ENCODE results near the gene RABGAP1L. TPM values are rescaled to one million over a fixed set of nuclear protein-coding genes. Genes with fewer than 3 reads are reported as not detected.

Gene RABGAP1L
- total and polyA plus RNA-seq, 2 donors (not counting 3 experiments of a cell fraction or from before 2014, with no cell fraction given): 6.4 to 22.2 TPM

DNA sequence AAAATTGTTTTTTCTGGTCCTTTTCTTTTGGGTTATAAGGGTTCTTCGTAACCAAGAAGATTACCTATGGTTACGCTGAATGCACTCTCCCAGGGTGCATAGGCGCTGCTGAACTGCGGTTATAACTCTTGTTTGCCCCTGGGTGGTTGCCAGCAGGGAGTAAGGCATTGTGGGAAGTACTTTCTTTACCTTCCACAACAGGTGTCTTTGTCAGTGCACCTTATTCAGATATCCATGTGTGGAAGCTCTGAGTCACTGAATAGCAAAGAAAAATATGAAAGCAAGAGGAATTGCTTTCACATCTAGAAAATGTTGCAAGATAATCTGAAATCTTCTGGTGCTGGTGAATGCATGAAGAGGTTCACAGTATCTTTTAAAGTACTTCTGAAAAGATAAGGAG, 716.0 kb downstream of the RABGAP1L start:
- ChIA-PET CTCF (interaction anchor here (1.4 kb wide), 1 partner anchor 57 kb away, joined by 3 read pairs; no protein-coding TSS in a partner anchor), POLR2A (no interaction called here)
- TF ChIP-seq POLR2A (IDR thresholded peaks at IDR 0.05; ENCODE audit: low read depth, low read length) (no peak), MYC (IDR thresholded peaks at IDR 0.05; ENCODE audit: low read depth, low read length) (no peak), JUN (IDR thresholded peaks at IDR 0.05; ENCODE audit: borderline replicate concordance, insufficient read depth, insufficient read length, low read depth) (no peak), EZH2 (IDR thresholded peaks at IDR 0.05; ENCODE audit: borderline replicate concordance, low read depth, low read length, severe bottlenecking) (no peak), POLR2AphosphoS5 (IDR thresholded peaks at IDR 0.05; ENCODE audit: insufficient read depth, low read depth, low read length) (no peak), GATA2 (IDR thresholded peaks at IDR 0.05; ENCODE audit: insufficient read depth, insufficient read length, low read depth, low read length) (no peak), FOS (IDR thresholded peaks at IDR 0.05; ENCODE audit: borderline replicate concordance, insufficient read depth, low read length) (no peak)
- TF ChIP-seq, protein P1, sequence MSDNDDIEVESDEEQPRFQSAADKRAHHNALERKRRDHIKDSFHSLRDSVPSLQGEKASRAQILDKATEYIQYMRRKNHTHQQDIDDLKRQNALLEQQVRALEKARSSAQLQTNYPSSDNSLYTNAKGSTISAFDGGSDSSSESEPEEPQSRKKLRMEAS (IDR thresholded peaks at IDR 0.05; ENCODE audit: insufficient read depth, insufficient read length): no peak
- TF ChIP-seq, protein P2, sequence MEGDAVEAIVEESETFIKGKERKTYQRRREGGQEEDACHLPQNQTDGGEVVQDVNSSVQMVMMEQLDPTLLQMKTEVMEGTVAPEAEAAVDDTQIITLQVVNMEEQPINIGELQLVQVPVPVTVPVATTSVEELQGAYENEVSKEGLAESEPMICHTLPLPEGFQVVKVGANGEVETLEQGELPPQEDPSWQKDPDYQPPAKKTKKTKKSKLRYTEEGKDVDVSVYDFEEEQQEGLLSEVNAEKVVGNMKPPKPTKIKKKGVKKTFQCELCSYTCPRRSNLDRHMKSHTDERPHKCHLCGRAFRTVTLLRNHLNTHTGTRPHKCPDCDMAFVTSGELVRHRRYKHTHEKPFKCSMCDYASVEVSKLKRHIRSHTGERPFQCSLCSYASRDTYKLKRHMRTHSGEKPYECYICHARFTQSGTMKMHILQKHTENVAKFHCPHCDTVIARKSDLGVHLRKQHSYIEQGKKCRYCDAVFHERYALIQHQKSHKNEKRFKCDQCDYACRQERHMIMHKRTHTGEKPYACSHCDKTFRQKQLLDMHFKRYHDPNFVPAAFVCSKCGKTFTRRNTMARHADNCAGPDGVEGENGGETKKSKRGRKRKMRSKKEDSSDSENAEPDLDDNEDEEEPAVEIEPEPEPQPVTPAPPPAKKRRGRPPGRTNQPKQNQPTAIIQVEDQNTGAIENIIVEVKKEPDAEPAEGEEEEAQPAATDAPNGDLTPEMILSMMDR (IDR thresholded peaks at IDR 0.05; ENCODE audit: extremely low read depth in 1 of 2, insufficient read depth in 1 of 2, low read depth in 1 of 2, low read length in 2 of 2): no peak
- no TSS peak for BruUV-seq (replicated peaks)
- no peak overlapping the region for H3K9ac ChIP-seq (replicated peaks; ENCODE audit: extremely low read depth, insufficient read depth, low read length)
- intact Hi-C loops (cut with micrococcal nuclease) (no loop called here), dilution Hi-C loops (cut with MboI; ENCODE audit: extremely low pct_ligation_motif_present, low sequenced_read_pairs) (no loop called here)
- no peaks in the 10 kb centered on the region for H3K4me1 ChIP-seq (ENCODE audit: control insufficient read depth, extremely low read depth, insufficient read depth, low read length)
- H3K4me2 ChIP-seq (ENCODE audit: insufficient read depth, low read length): no peak overlapping the region
- no peak overlapping the region for H3K4me3 ChIP-seq (replicated peaks in 1 of 3; ENCODE audit: insufficient read depth in 1 of 3, low read depth in 1 of 3, low read length in 3 of 3)
- H4K20me1 ChIP-seq (replicated peaks; ENCODE audit: control insufficient read depth, extremely low read depth, insufficient read depth, low read length): no peaks in the 10 kb centered on the region
- H3K27me3 ChIP-seq (ENCODE audit: control insufficient read depth in 2 of 2, insufficient read depth in 2 of 2, low read length in 2 of 2): no peaks in the 10 kb centered on the region
- no peaks in the 10 kb centered on the region for H3K79me2 ChIP-seq (ENCODE audit: control insufficient read depth, insufficient read depth, low read length)
- DNase-seq (ENCODE audit: low read depth, low spot score) (no peak), FAIRE-seq (no peak)
- no peak overlapping the region for H3K27ac ChIP-seq (ENCODE audit: insufficient read depth, low read depth, low read length)
- H3K9me1 ChIP-seq (replicated peaks; ENCODE audit: control insufficient read depth, extremely low read depth, insufficient read depth, low read length): no peaks in the 10 kb centered on the region
- H3K9me3 ChIP-seq (replicated peaks; ENCODE audit: control insufficient read depth, insufficient read depth, low read length): no peaks in the 10 kb centered on the region
- H3K36me3 ChIP-seq (ENCODE audit: control insufficient read depth in 2 of 2, extremely low read depth in 1 of 2, insufficient read depth in 2 of 2, low read length in 2 of 2): no peaks in the 10 kb centered on the region
- H2AFZ ChIP-seq (ENCODE audit: low read depth, low read length): no peak overlapping the region

Measured in endothelial cell of umbilical vein (primary cell).